Stimulated activated CD8-positive, alpha-beta memory T cell treated with anti-CD3 and anti-CD28 coated beads, Interleukin-15, amount 100 ng/mL, for 24 hours (primary cell): ENCODE measurements around the gene IL36RN.

Source experiments
- DNase-seq: peaks from one replicate; pipeline ENCODE4 v3.0.0-alpha.2; 2020; ENCODE audit warnings: low read depth

IL36RN gene

DNA sequence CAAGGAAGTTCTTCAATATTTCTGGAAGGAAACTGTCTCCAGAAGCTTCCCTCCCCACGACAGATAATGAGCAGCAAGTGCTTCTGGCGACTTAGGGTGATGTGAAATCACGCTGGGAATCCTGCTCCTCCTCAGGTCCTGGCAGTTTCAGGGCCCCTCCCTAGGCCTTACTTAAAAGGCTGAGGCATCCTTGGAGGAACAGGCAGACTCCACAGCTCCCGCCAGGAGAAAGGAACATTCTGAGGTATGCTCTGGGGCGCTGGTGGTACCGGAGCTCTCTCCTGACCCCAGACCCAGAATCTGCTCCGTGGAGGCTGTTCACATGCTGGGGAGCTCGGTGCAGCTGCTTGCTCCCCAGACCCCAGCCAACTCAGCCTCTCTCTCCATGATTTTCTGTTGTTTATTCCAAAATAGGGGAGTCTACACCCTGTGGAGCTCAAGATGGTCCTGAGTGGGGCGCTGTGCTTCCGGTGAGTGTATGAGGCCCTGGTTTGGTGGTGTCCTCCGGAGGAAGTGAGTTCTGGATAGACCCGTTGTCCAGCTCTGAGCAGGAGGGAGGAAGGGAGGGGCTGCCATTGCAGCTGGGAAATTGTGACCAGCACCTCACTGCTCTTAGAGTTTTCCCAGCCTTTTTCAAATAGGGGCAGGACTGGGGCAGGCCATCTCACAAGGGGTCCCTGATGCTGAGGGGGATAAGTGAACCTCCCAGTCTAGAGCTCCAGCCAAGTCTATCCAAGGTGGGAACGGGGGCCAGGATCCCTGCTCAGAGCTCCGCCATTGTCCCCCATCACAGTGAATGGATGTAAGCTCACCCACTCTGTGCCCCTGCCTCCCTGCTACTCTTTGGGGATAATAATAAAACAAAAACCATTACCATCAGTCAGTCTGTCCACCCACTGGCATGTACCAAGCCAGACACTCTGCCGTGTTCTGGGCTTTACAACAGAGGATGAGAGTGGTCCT is at the start of gene IL36RN:
Gene IL36RN (plus strand): TSS at position 201 of the 963 bp plus-strand sequence. CDS start 241 bp downstream, at position 442.
- DNase-seq: no peak

- no peak for DNase-seq
Measured at GRCh38 chr2:113009622-113010021, 49.4 kb upstream of the IL36RN start.

DNA sequence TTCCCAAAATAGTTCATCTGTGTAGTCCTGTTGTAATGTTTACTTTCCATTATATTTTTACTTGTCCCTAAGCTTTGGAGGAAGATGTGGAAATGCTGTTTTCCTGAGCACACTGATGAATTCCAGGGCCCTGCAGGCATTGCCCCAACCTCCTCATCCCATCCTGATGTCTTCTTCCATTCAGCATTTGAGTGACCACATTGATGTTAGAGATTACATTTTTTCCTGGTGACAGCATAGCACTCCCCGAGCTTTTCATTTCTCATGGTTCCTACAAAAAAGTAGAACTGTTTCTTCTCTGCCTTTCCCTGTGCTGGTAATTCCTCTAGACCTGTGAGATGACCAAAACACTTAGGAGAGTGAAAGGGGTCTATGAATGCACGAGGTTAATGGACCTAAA is 48.9 kb upstream of the IL36RN start:
- no peak for DNase-seq

- no peak for DNase-seq
Measured at GRCh38 chr2:113011108-113011507, 47.9 kb upstream of the IL36RN start.

GRCh38 chr2:113012436-113013335 is 46.3 kb upstream of the IL36RN start:
- no peak for DNase-seq

GRCh38 chr2:113013336-113013661 is 45.7 kb upstream of the IL36RN start:
- DNase-seq: no peak

GRCh38 chr2:113014067-113014466 is 44.9 kb upstream of the IL36RN start:
- DNase-seq: no peak

GRCh38 chr2:113015042-113015441 is 44.0 kb upstream of the IL36RN start:
- DNase-seq: no peak

DNA sequence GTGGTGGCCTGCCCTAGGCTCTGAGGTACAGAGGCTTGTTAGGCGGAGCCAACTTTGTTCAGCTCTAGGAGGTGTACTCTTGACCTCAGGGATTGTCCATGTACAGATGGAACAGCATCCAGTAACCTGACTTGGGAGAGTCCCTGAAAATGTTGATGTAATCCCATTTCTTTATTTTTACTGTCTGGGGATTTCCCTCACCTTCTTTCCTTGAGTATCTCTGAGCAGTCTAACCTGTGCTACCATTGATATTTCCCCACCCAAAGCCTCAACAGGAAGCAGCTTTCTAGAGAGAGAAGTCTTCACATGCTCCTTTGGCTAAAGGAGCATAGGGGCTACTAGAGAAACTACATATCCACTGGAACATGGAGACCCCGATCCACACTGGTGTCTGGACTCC is 43.3 kb upstream of the IL36RN start:
- no peak for DNase-seq

DNA sequence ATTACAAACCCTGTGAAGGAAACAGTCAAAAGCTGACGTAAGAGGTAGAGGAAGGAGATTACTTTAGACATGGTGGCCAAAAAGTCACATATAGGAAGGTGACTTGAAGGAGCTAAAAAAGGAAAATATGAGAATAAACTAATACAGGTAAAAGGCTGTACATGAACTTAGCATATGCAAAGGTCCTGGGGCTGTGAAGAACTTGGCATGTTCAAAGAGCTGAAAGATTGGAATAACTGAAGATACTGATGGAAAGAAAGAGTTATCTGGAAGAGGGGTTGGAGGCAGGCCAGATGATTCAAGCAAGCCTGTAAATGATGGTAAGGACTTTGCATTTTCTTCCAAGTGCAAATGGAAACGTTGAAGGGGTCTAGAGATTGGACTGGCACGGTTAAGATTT is 40.5 kb upstream of the IL36RN start:
- no peak for DNase-seq

- no peak for DNase-seq
Measured at GRCh38 chr2:113021312-113021711, 37.7 kb upstream of the IL36RN start.

DNA sequence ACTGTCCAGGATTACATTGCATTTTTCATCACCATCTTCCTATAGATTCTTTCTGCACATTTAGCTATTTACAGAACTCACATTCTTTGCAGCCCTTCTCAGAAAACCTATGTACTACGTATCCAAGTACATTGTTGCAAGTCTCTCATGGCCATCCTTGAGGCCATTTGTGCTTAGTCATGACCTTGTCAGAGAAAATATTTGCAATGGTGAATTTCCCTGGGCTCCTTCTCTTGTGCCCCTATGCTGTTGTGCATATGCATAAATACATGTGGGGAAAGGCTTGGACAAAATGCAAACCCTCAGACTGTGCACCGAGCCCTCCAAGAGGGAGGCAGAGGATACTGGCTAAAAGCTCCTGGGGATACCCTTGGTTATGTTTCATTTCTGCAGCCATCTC is 34.2 kb upstream of the IL36RN start:
- DNase-seq: no peak

GRCh38 chr2:113025737-113026136 is 33.3 kb upstream of the IL36RN start:
- no peak for DNase-seq

- DNase-seq: no peak
Measured at GRCh38 chr2:113027691-113028090, 31.3 kb upstream of the IL36RN start.

GRCh38 chr2:113028112-113028511 is 30.9 kb upstream of the IL36RN start:
- no peak for DNase-seq

DNA sequence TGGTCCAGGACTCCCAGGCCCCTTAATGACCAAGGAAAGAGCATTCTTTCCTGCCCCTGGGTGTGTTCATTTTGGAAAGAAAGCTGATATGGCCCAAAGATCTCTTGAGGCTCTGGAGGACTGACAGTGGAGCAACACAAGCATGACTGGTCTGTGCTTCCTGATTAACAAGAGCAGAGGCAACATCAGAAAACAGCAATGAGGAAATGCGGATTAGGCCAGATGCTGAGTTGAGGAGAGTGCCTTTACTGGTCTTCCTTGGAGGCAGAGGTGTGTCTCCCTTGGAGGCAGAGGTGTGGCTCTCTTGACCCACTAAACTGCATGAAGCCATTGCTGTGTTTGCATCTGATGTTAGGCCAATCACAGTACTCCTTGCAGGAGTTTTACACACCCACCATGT is 26.3 kb upstream of the IL36RN start:
- DNase-seq: no peak

GRCh38 chr2:113034016-113034415 is 25.0 kb upstream of the IL36RN start:
- DNase-seq: no peak

DNA sequence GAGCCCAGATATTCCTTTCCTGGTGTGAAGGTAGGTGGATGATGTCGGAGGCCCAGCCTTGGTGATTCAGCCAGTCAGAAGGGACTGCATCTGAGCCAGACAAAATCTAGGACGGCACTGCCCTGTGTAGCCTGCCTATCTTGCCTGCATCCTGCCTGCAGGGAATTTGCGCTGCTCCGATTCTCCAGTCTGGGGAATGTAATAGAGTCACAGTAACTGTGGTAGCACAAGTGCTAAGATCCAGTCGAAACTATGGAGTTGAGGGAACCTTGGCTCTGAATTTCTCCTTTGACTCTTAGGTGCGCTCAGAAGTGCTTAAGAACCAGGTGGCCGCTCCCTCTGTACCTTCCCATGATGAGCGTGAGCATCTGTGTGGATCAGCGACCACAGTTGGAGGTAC is 22.2 kb upstream of the IL36RN start:
- no peak for DNase-seq

DNA sequence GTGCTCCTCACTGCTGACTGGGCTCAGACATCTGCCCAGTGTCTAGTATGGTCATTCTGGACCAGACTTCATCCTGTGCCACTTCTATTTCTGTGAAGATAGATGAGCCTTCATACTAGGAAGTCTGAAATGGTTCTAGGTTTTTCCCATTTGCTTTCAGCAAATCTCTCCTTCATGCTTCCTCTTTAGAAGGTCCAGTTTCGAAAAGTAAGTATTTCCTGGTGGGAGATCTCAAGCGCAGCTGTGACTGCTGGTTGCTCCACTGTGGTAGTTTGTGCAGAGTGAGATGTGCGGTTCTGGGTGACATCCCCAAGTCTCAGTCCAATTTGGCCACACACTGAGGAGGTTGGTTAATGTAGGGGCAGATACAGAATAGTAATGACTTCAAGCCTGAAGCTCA is 20.7 kb upstream of the IL36RN start:
- no peak for DNase-seq

GRCh38 chr2:113039158-113039557 is 19.8 kb upstream of the IL36RN start:
- DNase-seq: no peak

GRCh38 chr2:113039719-113040118 is 19.3 kb upstream of the IL36RN start:
- DNase-seq: no peak

- no peak for DNase-seq
Measured at GRCh38 chr2:113041871-113042270, 17.1 kb upstream of the IL36RN start.

DNA sequence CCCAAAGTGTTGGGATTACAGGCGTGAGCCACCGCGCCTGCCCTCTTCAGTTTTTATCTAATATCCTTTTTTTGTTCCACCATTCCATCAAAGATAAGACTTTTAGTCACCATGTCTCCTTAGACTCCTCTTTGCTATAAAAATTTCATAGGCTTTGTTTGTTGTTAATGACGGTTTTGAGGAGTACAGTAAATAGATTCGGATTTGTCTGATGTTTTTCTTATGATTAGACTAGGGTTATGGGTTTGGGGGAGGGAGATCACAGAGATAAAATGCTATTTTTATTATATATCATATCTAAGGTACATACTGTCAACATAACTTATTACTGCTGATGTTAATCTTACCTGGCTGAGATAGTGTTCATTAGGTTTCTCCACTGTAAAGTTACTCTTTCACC is 12.5 kb upstream of the IL36RN start:
- DNase-seq: no peak
